Mucosa of stomach (tissue), 1 donor: ENCODE measurements around the gene ARHGAP1.

Experiments used
- H3K27me3 ChIP-seq: one replicate; pipeline ENCODE4 v1.7.0; 2013; ENCODE audit warnings: mild to moderate bottlenecking, low read length; ENCODE audit not compliant: control insufficient read depth, insufficient read depth
- H3K36me3 ChIP-seq: one replicate; pipeline ENCODE4 v1.7.0; 2013; ENCODE audit warnings: low read length; ENCODE audit not compliant: control insufficient read depth, insufficient read depth
- H3K4me1 ChIP-seq: one replicate; pipeline ENCODE4 v1.7.0; 2013; ENCODE audit warnings: mild to moderate bottlenecking, low read length; ENCODE audit not compliant: control insufficient read depth, insufficient read depth
- H3K4me3 ChIP-seq: one replicate; pipeline ENCODE4 v1.7.0; 2013; ENCODE audit warnings: low read length
- H3K9ac ChIP-seq: one replicate; pipeline ENCODE4 v1.7.0; 2013; ENCODE audit warnings: mild to moderate bottlenecking, low read length, moderate library complexity
- H3K9me3 ChIP-seq: one replicate; pipeline ENCODE4 v1.7.0; 2013; ENCODE audit warnings: mild to moderate bottlenecking, low read length, moderate library complexity; ENCODE audit not compliant: control insufficient read depth
- donor health status: Pancreatic carcinoma.

Gene ARHGAP1

DNA sequence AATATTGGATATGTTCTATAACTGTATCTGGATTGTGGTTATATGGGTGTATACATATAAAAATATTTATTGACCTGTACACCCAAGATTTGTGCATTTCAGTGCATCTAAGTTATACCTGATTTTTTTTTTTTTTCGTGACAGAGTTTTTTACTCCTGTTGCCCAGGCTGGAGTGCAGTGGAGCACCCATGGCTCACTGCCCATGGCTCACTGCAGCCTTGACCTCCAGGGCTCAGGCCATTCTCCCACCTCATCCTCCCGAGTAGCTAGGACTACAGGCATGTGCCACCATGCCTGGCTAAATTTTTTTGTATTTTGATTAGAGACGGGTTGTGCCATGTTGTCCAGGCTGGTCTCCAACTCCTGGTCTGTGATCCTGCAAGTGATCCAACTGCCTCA is 58.8 kb downstream of the ARHGAP1 start:
- Histone ChIP-seq H3K4me3 (no peak overlapping the region), H3K4me1 (peaks cover 11% of the 10 kb centered on the region), H3K9me3 (no peaks in the 10 kb centered on the region), H3K36me3 (no peaks in the 10 kb centered on the region), H3K9ac (no peak overlapping the region), H3K27me3 (no peaks in the 10 kb centered on the region)

DNA sequence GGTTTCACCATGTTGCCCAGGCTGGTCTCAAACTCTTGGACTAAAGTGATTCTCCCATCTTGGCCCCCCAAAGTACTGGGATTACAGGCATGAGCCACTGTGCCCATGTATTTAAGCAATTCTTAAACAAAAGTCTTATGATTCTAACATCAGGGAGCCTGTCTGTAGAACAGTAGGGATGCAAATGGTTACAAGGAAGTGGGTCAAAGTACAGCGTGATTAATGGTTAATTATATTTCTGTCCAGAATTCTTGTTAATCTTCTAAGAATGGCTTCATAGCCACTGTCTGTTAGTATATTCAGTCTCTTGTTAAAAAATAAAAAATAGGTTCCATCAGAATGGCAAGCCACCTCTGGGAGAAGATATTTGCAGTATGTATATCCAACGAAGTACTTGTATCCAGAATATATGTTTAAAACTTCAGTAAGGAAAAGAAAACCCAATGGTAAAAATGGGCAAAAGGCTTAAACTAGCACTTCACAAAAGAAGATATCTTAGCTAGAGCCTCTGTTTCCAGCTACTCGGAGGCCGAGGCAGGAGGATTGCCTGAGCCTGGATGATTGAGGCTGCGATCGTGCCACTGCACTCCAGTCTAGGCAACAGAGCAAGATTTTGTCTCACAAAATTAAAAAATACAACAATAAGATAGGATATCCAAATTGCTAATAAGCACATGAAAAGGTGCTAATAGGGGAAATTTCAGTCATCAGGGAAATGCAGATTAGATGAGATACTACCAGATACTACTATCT is 60.2 kb downstream of the ARHGAP1 start:
- Histone ChIP-seq H3K9ac (peak overlapping the region; percentile 24), H3K9me3 (no peaks in the 10 kb centered on the region), H3K36me3 (no peaks in the 10 kb centered on the region), H3K4me3 (no peak overlapping the region), H3K27me3 (no peaks in the 10 kb centered on the region), H3K4me1 (peaks cover 11% of the 10 kb centered on the region)

DNA sequence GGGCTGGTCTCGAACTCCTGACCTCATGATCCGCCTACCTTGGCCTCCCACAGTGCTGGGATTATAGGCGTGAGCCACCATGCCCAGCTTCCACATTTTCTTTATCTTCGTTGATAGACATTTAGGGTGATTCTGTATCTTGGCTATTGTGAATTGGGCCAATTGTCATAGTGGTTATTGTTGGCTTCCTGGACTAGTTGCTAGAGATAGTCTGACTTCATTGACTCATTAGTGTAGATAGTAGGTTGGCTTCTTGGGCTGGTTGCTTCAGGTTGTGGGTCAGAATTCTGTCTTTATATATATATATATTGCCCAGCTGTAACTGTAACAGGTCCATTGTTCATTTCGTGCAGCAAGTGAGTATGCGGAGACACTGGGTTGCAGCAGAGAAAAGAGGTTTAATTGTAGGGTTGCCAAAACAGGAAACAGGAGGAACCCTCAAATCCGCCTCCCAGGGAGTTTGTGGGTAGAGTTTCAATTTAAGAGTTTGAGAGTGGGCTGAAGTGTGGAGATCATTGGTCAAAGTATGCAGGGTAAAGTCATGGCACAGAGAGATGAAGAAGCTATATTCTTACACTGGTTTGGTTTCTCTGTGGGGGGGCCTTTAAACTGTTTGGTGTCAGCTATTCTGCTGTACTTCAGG is 61.1 kb downstream of the ARHGAP1 start:
- Histone ChIP-seq H3K4me1 (peaks cover 11% of the 10 kb centered on the region), H3K4me3 (no peak overlapping the region), H3K9ac (no peak overlapping the region), H3K36me3 (no peaks in the 10 kb centered on the region), H3K27me3 (no peaks in the 10 kb centered on the region), H3K9me3 (no peaks in the 10 kb centered on the region)

- Histone ChIP-seq H3K27me3 (no peaks in the 10 kb centered on the region), H3K36me3 (no peaks in the 10 kb centered on the region), H3K9ac (no peak overlapping the region), H3K4me3 (no peak overlapping the region), H3K4me1 (peaks cover 11% of the 10 kb centered on the region), H3K9me3 (no peaks in the 10 kb centered on the region)
These were observed 62.9 kb downstream of the ARHGAP1 start for GRCh38 chr11:46637546-46637945.

DNA sequence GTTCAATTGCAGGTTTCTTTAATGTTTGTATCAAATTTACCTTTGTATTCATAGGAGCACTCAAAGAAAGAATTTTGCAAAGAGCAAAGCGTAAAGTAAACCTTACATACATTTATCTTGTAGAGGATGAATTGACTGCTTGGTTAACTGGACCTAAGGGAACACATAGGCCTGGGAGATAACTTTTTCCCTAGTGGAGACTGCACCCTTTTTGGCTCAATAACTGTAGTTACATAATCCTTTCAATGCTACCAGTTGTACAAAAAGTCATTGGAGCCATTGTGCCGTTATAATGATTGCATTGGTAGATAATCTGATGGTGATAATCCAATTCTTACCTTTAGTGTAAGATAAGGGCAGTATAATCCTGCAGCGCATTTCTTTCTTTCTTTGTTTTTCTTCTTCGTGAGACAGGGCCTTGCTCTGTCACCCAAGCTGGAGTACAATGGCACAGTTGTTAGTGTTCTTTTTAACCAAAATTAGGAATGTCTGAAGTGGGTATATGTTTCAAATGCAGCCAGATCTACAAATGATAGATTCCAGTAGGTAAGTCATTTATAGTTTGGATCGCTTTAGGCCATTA is 64.8 kb downstream of the ARHGAP1 start:
- Histone ChIP-seq H3K9me3 (no peaks in the 10 kb centered on the region), H3K36me3 (no peaks in the 10 kb centered on the region), H3K9ac (no peak overlapping the region)

GRCh38 chr11:46633291-46634217 is 66.9 kb downstream of the ARHGAP1 start:
- Histone ChIP-seq H3K36me3 (peaks cover 5% of the 10 kb centered on the region), H3K9ac (no peak overlapping the region), H3K9me3 (no peaks in the 10 kb centered on the region), H3K4me1 (no peaks in the 10 kb centered on the region), H3K27me3 (no peaks in the 10 kb centered on the region), H3K4me3 (no peak overlapping the region)

More for the DNA sequence above, 64.8 kb downstream of the ARHGAP1 start:
- Histone ChIP-seq H3K27me3 (no peaks in the 10 kb centered on the region), H3K4me3 (no peak overlapping the region), H3K4me1 (peaks cover 11% of the 10 kb centered on the region)

DNA sequence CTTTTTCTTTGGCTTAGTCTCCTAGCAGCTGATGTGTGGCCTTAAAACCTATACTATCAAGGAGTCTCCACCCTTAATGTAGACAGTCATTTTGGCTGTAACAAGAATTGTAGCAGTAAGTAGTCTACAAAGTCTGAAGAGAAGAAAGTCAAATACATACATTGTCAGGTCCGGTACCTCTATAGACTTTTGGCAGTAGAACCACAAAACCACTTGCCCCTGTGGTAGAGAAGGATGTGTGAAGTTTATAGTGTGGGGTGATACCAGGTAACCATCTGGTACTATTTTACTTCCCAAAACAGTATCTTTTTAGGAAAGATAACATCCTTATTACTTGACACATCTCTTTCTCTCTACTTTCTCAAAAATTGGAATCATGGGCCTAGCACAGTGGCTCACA is 67.9 kb downstream of the ARHGAP1 start:
- Histone ChIP-seq H3K36me3 (peaks cover 5% of the 10 kb centered on the region), H3K4me1 (no peaks in the 10 kb centered on the region), H3K27me3 (no peaks in the 10 kb centered on the region), H3K4me3 (no peak overlapping the region), H3K9ac (no peak overlapping the region), H3K9me3 (no peaks in the 10 kb centered on the region)

GRCh38 chr11:46631676-46632075 is 68.7 kb downstream of the ARHGAP1 start:
- Histone ChIP-seq H3K4me1 (no peaks in the 10 kb centered on the region), H3K4me3 (no peak overlapping the region), H3K27me3 (no peaks in the 10 kb centered on the region), H3K9ac (no peak overlapping the region), H3K36me3 (peaks cover 5% of the 10 kb centered on the region), H3K9me3 (no peaks in the 10 kb centered on the region)

- H3K4me1 ChIP-seq: peaks cover 5% of the 10 kb centered on the region
- no peaks in the 10 kb centered on the region for H3K9me3 ChIP-seq
- no peak overlapping the region for H3K4me3 ChIP-seq
- H3K9ac ChIP-seq: no peak overlapping the region
- no peaks in the 10 kb centered on the region for H3K27me3 ChIP-seq
- peaks cover 12% of the 10 kb centered on the region for H3K36me3 ChIP-seq
These were observed 70.2 kb downstream of the ARHGAP1 start for GRCh38 chr11:46630237-46630636.

GRCh38 chr11:46628961-46629360 is 71.5 kb downstream of the ARHGAP1 start:
- Histone ChIP-seq H3K9me3 (no peaks in the 10 kb centered on the region), H3K4me3 (no peak overlapping the region), H3K36me3 (peaks cover 12% of the 10 kb centered on the region), H3K9ac (no peak overlapping the region), H3K4me1 (peaks cover 6% of the 10 kb centered on the region), H3K27me3 (no peaks in the 10 kb centered on the region)
